ENCODE data around the gene TMEM213.

Gene TMEM213

DNA sequence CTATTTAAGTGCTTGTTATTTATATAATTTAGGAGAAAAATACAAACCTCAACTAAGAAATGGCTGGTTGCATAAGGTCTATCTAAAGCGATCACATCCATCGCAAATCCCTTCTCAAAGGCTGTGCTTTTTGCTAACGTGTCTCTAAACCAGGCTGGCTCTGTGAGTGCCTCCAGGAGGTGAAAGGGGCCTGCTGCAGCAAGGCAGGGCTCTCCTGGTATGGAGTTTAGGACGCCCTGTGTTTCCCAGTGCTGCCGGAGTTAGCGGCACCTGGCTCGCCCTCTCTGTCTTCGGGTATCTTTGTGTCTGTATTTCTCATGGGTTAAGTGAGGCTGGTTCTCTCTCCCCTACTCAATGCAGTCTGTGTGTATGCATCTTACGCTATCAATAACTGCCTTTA is 68.6 kb downstream of the TMEM213 start:
- intact Hi-C loops (cut with micrococcal nuclease) = no loop called here
- Mint-ChIP-seq H3K27me3 (no peaks in the 10 kb centered on the region), H3K4me3 (no peak overlapping the region), H3K4me1 (ENCODE audit: low read depth) (peaks cover 22% of the 10 kb centered on the region), H3K36me3 (ENCODE audit: low read depth) (no peaks in the 10 kb centered on the region), H3K9me3 (no peaks in the 10 kb centered on the region), H3K27ac (no peak overlapping the region)

DNA sequence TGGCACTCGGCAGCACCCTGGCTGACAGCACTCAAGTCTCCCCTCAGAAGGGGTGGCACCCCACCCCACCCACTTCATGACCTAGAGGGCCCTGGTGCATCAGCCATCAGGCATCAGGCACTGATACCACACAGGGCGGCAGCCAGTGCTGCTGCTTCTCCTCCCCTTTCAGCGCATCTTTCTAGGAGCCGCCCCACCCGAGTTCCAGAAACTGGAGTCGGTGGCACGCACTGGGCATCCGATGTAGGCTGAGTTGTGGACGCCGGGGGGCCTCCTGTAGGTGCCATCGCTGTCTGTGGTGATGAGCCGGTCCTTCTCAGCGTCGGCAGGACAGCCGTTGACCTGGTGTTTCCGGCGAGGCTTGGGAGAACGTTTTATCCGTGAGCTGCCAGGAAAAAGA is 70.0 kb downstream of the TMEM213 start:
- H3K4me1 Mint-ChIP-seq (ENCODE audit: low read depth) = peaks cover 22% of the 10 kb centered on the region
- H3K27ac Mint-ChIP-seq = no peak overlapping the region
- H3K36me3 Mint-ChIP-seq (ENCODE audit: low read depth) = no peaks in the 10 kb centered on the region
- H3K27me3 Mint-ChIP-seq = no peaks in the 10 kb centered on the region
- H3K4me3 Mint-ChIP-seq = no peak overlapping the region
- intact Hi-C loops (cut with micrococcal nuclease) = no loop called here
- H3K9me3 Mint-ChIP-seq = no peaks in the 10 kb centered on the region

DNA sequence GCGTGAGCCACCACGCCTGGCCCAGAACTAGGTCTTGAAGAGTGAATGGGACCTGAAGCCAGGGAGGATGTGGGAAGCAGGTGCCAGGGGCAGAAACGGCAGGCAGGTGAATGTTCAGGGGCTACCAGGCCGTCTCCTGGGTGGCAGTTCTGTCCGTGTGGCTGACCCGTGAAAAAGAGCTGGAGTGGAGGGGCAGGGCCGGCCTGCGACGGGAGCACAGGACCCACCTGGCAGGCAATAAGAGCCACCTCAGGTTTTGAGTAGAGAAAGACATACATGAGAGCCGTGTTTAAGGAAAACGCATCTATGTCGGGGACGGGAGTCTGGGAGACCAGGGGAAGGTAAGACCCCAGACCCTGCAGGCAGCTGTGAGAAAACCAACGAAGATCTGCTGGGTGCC is 70.9 kb downstream of the TMEM213 start:
- Mint-ChIP-seq H3K27ac (no peak overlapping the region), H3K4me3 (no peak overlapping the region), H3K9me3 (no peaks in the 10 kb centered on the region), H3K27me3 (no peaks in the 10 kb centered on the region), H3K36me3 (ENCODE audit: low read depth) (no peaks in the 10 kb centered on the region), H3K4me1 (ENCODE audit: low read depth) (peaks cover 20% of the 10 kb centered on the region)
- intact Hi-C loops (cut with micrococcal nuclease) = no loop called here

DNA sequence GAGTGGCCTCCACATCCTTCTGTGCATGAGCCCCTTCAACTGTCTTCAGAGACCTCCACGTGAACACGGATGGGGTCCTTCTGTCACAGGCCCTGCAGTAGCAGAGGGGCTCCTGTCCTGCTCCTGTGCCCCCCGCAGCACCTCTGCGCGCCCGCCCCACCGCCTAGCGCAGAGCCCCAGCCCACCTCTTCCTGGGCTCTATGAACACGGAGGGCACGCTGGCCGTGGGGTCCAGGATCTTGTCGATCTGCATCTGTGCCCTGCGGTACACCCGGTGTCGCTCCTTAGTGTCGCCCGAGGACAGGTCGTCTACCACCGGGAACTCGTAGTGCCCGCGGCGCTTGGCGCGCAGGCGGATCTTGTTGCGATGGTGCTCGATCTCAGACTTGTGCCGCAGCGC is 71.6 kb downstream of the TMEM213 start:
- Mint-ChIP-seq H3K4me3 (no peak overlapping the region), H3K36me3 (ENCODE audit: low read depth) (no peaks in the 10 kb centered on the region), H3K27ac (no peak overlapping the region), H3K9me3 (no peaks in the 10 kb centered on the region), H3K4me1 (ENCODE audit: low read depth) (peaks cover 14% of the 10 kb centered on the region), H3K27me3 (no peaks in the 10 kb centered on the region)
- intact Hi-C loops (cut with micrococcal nuclease) = no loop called here

DNA sequence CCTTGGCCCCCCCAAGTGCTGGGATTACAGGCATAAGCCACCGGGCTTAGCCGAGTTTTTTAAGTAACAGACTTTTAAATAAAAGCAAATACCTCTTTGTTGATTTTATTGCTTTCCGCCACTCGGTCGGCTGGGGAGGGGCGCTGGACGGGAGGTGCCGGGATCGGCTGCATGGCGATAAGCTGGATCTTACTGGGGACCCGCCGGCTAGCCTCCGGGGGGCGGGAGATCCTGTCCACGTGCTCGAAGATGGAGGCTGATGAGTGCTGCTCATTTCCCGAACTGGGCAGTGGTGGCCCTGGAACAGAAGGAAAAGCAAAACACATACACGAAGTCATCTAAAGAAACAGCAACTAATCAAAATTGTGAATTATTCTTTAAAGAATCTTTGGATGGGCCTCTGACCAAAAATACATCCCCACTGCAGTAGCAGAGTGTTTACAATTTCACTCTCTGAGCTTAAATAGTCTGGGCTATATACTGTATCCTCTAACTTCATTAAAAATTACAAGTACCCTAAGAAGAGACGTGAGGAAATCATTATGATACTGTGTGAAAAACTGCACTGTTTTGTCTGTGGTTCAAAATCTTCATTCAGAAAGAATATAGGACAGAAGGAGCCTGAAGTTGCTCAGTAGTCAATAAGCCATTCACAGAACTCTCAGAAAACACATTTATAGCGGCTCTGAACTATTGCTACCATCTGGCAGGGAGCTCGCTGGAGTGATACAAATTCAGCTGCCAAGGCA is 73.4 kb downstream of the TMEM213 start:
- Mint-ChIP-seq H3K27ac (no peak overlapping the region), H3K9me3 (no peaks in the 10 kb centered on the region), H3K4me1 (ENCODE audit: low read depth) (no peaks in the 10 kb centered on the region), H3K4me3 (no peak overlapping the region), H3K27me3 (no peaks in the 10 kb centered on the region), H3K36me3 (ENCODE audit: low read depth) (no peaks in the 10 kb centered on the region)
- intact Hi-C loops (cut with micrococcal nuclease) = no loop called here

DNA sequence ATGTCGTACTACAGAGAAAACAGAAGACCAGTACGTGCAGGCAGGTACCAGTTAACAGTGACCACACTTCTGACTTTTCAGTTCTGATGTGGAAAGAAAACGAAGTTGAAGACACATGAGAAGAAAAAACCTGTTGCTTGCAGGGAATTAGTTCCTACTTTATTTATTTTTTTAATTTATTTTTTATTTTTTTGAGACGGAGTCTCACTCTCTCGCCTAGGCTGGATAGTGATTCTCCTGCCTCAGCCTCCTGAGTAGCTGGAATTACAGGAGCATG is 74.0 kb downstream of the TMEM213 start:
- Mint-ChIP-seq H3K36me3 (ENCODE audit: low read depth) (no peaks in the 10 kb centered on the region), H3K4me1 (ENCODE audit: low read depth) (no peaks in the 10 kb centered on the region), H3K27ac (no peak overlapping the region), H3K27me3 (no peaks in the 10 kb centered on the region), H3K4me3 (no peak overlapping the region), H3K9me3 (no peaks in the 10 kb centered on the region)
- intact Hi-C loops (cut with micrococcal nuclease) = no loop called here

DNA sequence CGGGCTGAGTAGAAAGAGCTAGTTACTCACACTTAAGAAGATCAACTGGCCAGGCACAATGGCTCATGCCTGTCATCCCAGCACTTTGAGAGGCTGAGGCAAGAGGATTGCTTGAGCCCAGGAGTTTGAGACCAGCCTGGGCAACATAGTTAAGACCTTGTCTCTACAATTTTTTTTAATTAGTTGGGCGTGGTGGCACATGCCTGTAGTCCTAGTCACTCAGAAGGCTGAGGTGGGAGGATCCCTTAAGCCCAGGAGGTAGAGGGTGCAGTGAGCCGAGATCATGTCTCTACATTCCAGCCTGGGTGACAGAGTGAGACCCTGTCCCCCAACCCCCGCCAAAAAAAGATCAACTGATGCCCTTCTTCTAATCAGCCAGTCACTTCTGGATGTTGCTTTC is 74.8 kb downstream of the TMEM213 start:
- Mint-ChIP-seq H3K27me3 (no peaks in the 10 kb centered on the region), H3K36me3 (ENCODE audit: low read depth) (no peaks in the 10 kb centered on the region), H3K27ac (no peak overlapping the region), H3K4me1 (ENCODE audit: low read depth) (no peaks in the 10 kb centered on the region), H3K4me3 (no peak overlapping the region), H3K9me3 (no peaks in the 10 kb centered on the region)
- intact Hi-C loops (cut with micrococcal nuclease) = no loop called here

DNA sequence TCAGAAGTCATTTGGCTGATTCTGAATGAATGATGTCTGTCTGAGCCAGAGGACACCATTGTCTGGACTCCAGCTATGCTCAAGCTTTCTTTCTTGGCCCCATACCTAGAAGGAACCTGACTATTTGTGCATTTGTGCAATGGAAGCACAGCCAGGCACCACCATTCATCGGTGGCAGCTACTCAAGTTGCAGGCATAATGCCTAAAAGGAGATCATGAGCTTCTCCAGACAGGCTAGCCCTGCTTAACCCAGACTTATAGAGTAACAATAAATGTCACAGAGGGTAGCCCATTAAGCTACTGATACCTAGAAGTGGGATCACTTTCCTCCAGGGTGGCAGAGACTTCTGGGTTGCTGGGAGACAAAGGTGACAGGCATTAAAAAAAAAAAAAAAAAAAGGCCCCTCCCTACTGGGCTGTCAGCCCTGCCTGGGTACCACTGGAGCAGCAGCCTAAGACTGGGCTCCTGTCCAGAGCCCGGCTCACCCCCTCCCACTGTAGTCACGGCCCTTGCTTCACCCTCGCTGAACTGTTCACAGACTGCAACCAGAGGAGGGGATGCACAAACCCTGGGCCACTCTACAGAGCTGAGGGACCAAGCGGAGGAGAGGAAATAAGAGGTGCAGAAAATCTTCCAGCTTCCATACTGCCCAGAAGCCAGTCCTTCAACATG is 75.6 kb downstream of the TMEM213 start:
- no peak overlapping the region for H3K27ac Mint-ChIP-seq
- H3K36me3 Mint-ChIP-seq (ENCODE audit: low read depth) = no peaks in the 10 kb centered on the region
- no peak overlapping the region for H3K4me3 Mint-ChIP-seq
- no peaks in the 10 kb centered on the region for H3K4me1 Mint-ChIP-seq (ENCODE audit: low read depth)
- no peaks in the 10 kb centered on the region for H3K9me3 Mint-ChIP-seq
- H3K27me3 Mint-ChIP-seq = no peaks in the 10 kb centered on the region
- intact Hi-C loops (cut with micrococcal nuclease) = no loop called here

DNA sequence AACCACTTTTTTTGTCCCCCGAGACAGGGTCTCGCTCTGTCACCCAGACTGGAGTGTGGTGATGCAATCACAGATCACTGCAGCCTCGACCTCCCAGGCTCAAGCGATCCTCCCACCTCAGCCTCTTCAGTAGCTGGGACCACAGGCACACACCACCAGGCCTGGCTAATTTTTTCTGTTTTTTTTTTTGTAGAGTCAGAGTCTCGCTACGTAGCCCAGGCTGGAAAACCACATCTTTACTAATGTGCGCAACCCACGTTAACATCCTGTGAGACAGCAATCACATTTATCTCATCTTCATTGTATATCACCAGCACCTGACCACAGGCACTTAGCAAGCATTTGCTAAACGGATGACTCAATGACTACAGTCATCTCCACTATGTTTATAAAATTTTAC is 78.0 kb downstream of the TMEM213 start:
- H3K27me3 Mint-ChIP-seq = no peaks in the 10 kb centered on the region
- H3K36me3 Mint-ChIP-seq (ENCODE audit: low read depth) = no peaks in the 10 kb centered on the region
- H3K4me1 Mint-ChIP-seq (ENCODE audit: low read depth) = no peaks in the 10 kb centered on the region
- no peaks in the 10 kb centered on the region for H3K9me3 Mint-ChIP-seq
- H3K4me3 Mint-ChIP-seq = no peak overlapping the region
- H3K27ac Mint-ChIP-seq = no peak overlapping the region
- intact Hi-C loops (cut with micrococcal nuclease) = no loop called here

DNA sequence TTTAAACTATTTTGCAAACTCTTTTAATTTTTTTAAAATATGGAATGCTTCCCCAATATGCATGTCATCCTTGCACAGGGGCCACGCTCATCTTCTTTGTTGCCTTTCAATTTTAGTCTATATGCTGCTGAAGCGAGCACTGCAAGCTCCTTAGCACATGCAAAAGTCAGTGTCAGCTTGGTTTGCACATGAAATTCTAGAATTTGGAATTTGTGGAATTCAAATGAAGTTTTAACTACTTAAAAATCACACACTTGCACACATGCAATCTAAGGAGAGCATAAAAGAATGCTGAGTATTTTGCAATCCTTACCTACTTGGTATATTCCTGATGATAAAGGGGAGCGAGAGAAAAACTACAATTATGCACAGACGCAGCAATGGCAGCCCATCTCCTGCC is 78.5 kb downstream of the TMEM213 start:
- Mint-ChIP-seq H3K27ac (no peak overlapping the region), H3K4me3 (no peak overlapping the region), H3K36me3 (ENCODE audit: low read depth) (no peaks in the 10 kb centered on the region), H3K4me1 (ENCODE audit: low read depth) (no peaks in the 10 kb centered on the region), H3K9me3 (no peaks in the 10 kb centered on the region), H3K27me3 (no peaks in the 10 kb centered on the region)
- intact Hi-C loops (cut with micrococcal nuclease) = no loop called here

DNA sequence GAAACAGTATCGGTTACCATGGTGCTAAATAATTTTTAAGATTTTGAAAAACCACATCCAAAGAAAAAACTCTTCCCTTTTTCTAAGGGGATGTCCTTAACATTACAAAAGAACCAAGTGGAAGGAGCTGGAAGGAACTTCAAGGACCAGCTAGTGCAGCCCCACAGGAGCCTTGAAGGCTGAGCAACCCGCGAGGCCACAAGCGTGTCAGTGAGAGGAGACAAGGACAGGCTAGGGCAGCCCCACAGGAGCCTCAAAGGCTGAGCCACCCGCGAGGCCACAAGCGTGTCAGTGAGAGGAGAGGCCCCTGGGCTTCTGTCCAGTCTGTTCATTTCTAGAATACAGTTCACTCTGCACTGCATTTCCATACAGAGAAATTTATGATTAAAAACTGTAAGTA is 80.3 kb downstream of the TMEM213 start:
- Mint-ChIP-seq H3K27me3 (no peaks in the 10 kb centered on the region), H3K36me3 (ENCODE audit: low read depth) (no peaks in the 10 kb centered on the region), H3K9me3 (no peaks in the 10 kb centered on the region)

DNA sequence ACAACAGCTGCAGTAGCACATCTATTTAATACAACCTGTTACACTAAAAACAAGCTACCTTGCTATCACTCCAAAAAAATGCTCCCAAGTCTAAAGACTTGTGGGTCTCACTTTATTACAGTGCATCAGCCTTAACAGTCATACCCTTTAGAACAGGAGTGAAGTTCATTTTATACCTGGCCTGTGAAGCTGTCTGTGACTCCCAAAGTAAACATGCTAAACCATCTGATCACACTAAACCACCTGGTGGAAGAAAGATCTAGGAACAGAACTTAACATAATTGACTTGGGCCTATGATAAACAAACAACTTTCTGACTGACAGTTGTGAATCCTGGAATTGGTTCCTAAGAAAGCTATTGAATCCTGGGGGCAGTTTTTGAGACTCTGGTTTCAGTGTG is 81.1 kb downstream of the TMEM213 start:
- no peak overlapping the region for H3K4me3 Mint-ChIP-seq
- H3K9me3 Mint-ChIP-seq = no peaks in the 10 kb centered on the region
- no peaks in the 10 kb centered on the region for H3K27me3 Mint-ChIP-seq
- H3K4me1 Mint-ChIP-seq (ENCODE audit: low read depth) = no peaks in the 10 kb centered on the region
- no peaks in the 10 kb centered on the region for H3K36me3 Mint-ChIP-seq (ENCODE audit: low read depth)
- H3K27ac Mint-ChIP-seq = no peak overlapping the region
- intact Hi-C loops (cut with micrococcal nuclease) = no loop called here

More for the DNA sequence above, 80.3 kb downstream of the TMEM213 start:
- Mint-ChIP-seq H3K4me3 (no peak overlapping the region), H3K4me1 (ENCODE audit: low read depth) (no peaks in the 10 kb centered on the region), H3K27ac (no peak overlapping the region)
- intact Hi-C loops (cut with micrococcal nuclease) = no loop called here

DNA sequence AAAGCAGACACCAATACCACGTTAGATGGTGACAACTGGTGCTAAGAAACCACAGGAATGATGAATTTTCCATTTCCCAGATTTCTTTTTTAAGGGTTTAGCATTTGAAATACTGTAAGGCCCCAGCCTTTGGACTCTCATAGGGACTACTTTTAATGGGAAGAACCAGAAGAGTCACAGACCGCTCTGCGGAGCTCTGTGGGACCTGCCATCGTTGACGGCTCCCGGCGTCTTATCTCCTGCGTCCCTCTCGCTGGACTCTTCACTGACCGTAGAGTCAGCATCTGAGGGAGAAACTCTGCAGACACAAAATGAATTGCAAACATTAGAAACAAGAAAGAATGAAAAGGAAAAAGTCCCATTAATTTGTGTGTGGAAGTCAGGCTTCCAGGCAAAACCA is 81.6 kb downstream of the TMEM213 start:
- no peaks in the 10 kb centered on the region for H3K4me1 Mint-ChIP-seq (ENCODE audit: low read depth)
- no peaks in the 10 kb centered on the region for H3K9me3 Mint-ChIP-seq
- no peak overlapping the region for H3K27ac Mint-ChIP-seq
- no peak overlapping the region for H3K4me3 Mint-ChIP-seq
- intact Hi-C loops (cut with micrococcal nuclease) = no loop called here
- no peaks in the 10 kb centered on the region for H3K36me3 Mint-ChIP-seq (ENCODE audit: low read depth)
- H3K27me3 Mint-ChIP-seq = no peaks in the 10 kb centered on the region

DNA sequence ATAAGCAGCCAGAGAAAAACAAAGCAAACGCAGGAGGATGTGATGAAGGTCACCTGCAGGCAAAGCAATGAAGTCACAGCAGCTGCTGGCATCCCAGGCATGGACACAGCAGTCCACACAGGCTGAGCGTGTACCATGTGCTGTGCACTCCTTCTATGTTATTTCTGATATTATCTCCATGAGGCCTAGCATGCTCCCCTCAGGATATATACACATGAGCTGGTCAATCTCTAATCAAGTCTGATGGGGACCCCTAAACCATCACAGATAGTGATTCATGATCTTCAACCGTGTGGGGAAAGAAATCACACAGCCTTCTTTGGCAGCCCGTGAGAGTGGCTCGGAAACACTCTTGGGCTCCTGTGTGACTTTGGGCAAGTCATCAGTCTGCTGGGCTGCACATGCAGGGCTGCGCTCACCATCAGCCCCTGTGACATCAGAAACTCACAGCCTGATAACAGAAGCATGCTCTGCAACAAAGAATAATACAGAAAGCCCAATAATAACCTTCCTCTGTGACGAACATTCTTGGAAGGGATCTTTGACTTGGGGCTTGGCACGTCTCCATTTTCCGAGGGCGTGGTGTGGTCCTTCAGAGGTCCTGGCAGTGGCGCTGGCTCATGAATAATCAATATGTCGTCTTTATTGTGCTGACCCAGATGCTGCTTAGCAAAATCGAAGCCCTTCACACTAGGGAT is 83.2 kb downstream of the TMEM213 start:
- H3K4me1 Mint-ChIP-seq (ENCODE audit: low read depth) = no peaks in the 10 kb centered on the region
- no peak overlapping the region for H3K27ac Mint-ChIP-seq
- intact Hi-C loops (cut with micrococcal nuclease) = loop anchor here (10.0 kb wide), 1 partner anchor 194 kb away; no protein-coding TSS in a partner anchor
- no peaks in the 10 kb centered on the region for H3K36me3 Mint-ChIP-seq (ENCODE audit: low read depth)
- H3K27me3 Mint-ChIP-seq = no peaks in the 10 kb centered on the region
- H3K9me3 Mint-ChIP-seq = no peaks in the 10 kb centered on the region
- no peak overlapping the region for H3K4me3 Mint-ChIP-seq
